KMS-11 (cell line): ENCODE results near the gene COX7A2L.

Experiments
- H2AFZ ChIP-seq: fragments of 200-600 bp; sonication (generic); 2 replicates; pipeline ENCODE4 v1.6.1; 2016; ENCODE audit warnings: antibody characterized with exemption, mixed run types, low read depth
- H3K27ac ChIP-seq: fragments of 200-600 bp; sonication (generic); 2 replicates; pipeline ENCODE4 v1.6.1; 2016; ENCODE audit warnings: mild to moderate bottlenecking, mixed run types
- H3K27me3 ChIP-seq: fragments of 200-600 bp; sonication (generic); 2 replicates; pipeline ENCODE4 v1.6.1; 2017; ENCODE audit warnings: mild to moderate bottlenecking, low read depth, mixed run types, moderate library complexity; ENCODE audit not compliant: insufficient read depth
- H3K36me3 ChIP-seq: fragments of 200-600 bp; sonication (generic); 2 replicates; pipeline ENCODE4 v1.6.1; 2017; ENCODE audit warnings: mild to moderate bottlenecking, mixed run types; ENCODE audit not compliant: insufficient read depth
- H3K4me1 ChIP-seq: fragments of 200-600 bp; sonication (generic); 2 replicates; pipeline ENCODE4 v1.6.1; 2016; ENCODE audit warnings: mild to moderate bottlenecking, low read depth, mixed run types; ENCODE audit not compliant: poor library complexity, severe bottlenecking
- H3K4me2 ChIP-seq: fragments of 200-600 bp; sonication (generic); 2 replicates; pipeline ENCODE4 v1.7.0; 2016; ENCODE audit warnings: mild to moderate bottlenecking, mixed run types
- H3K4me3 ChIP-seq: fragments of 200-600 bp; sonication (generic); IDR thresholded peaks from 2 replicates; pipeline ENCODE4 v1.6.1; 2017; ENCODE audit warnings: low read depth, low read length, mixed read lengths; ENCODE audit not compliant: insufficient read depth
- H3K79me2 ChIP-seq: fragments of 200-600 bp; sonication (generic); 2 replicates; pipeline ENCODE4 v1.6.1; 2016; ENCODE audit warnings: low read depth, mixed run types; ENCODE audit not compliant: insufficient read depth
- H3K9ac ChIP-seq: fragments of 200-600 bp; sonication (generic); 2 replicates; pipeline ENCODE4 v1.6.1; 2016; ENCODE audit warnings: mild to moderate bottlenecking, mixed run types
- H4K20me1 ChIP-seq: fragments of 200-600 bp; sonication (generic); 2 replicates; pipeline ENCODE4 v1.6.1; 2016; ENCODE audit warnings: mild to moderate bottlenecking, mixed run types; ENCODE audit not compliant: insufficient read depth
- CTCF ChIP-seq: fragments of 200-600 bp; sonication (generic); conservative IDR thresholded peaks from 2 replicates; pipeline ENCODE4 v1.6.1; 2017; ENCODE audit warnings: low read depth, mild to moderate bottlenecking, antibody characterized with exemption, low read length, moderate library complexity, mixed read lengths

The COX7A2L gene

GRCh38 chr2:42332575-42332974 lies 28.4 kb downstream of the COX7A2L start:
- H4K20me1 ChIP-seq, result no peaks in the 10 kb centered on the region
- H3K9ac ChIP-seq, result no peak overlapping the region
- no peaks in the 10 kb centered on the region for H3K79me2 ChIP-seq
- H3K27ac ChIP-seq, result no peak overlapping the region
- no peaks in the 10 kb centered on the region for H3K27me3 ChIP-seq
- TF ChIP-seq CTCF, result no peak
- no peak overlapping the region for H3K4me2 ChIP-seq
- no peak overlapping the region for H2AFZ ChIP-seq
- no peaks in the 10 kb centered on the region for H3K4me1 ChIP-seq
- no peak overlapping the region for H3K4me3 ChIP-seq
- H3K36me3 ChIP-seq, result peaks cover 6% of the 10 kb centered on the region; the same call in 1 of the 2 replicates

DNA sequence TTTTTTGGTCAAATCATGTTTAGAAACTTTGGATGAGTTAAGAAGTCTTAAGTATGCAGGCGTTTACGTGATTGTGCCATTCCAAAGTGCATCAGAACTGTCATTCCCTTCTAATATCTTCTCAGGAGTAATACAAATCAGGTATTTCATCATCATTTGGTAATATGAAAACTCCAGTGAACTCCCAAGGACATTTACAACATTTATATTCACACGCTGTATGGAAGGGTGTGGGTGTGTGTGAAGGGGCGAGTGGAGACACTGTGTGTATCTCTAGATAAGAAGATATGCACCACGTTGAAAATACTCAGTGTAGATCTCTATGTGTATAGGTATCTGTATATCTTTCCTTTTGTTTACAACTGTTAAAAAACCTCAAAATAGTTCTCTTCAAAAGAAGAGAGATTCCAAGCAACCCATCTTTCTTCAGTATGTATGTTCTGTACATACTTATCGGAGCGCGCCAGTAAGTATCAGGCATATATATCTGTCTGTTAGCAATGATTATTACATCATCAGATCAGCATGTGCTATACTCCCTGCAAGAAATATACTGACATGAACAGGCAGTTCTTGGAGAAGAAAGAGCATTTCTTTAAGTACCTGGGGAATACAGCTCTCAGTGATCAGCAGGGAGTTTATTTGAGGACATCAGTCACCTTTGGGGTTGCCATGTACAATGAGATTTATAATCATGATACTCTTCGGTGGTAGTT lies 29.3 kb downstream of the COX7A2L start:
- TF ChIP-seq CTCF, result no peak
- H3K9ac ChIP-seq, result no peak overlapping the region
- H3K36me3 ChIP-seq, result peaks cover 6% of the 10 kb centered on the region; the same call in 1 of the 2 replicates
- no peak overlapping the region for H3K4me2 ChIP-seq
- no peak overlapping the region for H3K27ac ChIP-seq
- H3K4me3 ChIP-seq, result no peak overlapping the region
- H3K4me1 ChIP-seq, result peaks cover 8% of the 10 kb centered on the region
- H3K27me3 ChIP-seq, result no peaks in the 10 kb centered on the region
- H4K20me1 ChIP-seq, result no peaks in the 10 kb centered on the region
- no peaks in the 10 kb centered on the region for H3K79me2 ChIP-seq
- H2AFZ ChIP-seq, result no peak overlapping the region

- H3K79me2 ChIP-seq, result no peaks in the 10 kb centered on the region
- no peak overlapping the region for H2AFZ ChIP-seq
- H3K36me3 ChIP-seq, result peaks cover 17% of the 10 kb centered on the region; the same call in 1 of the 2 replicates
Observed at GRCh38 chr2:42329736-42330135, 31.3 kb downstream of the COX7A2L start.

GRCh38 chr2:42328923-42329322 lies 32.1 kb downstream of the COX7A2L start:
- peaks cover 16% of the 10 kb centered on the region for H3K4me1 ChIP-seq
- H3K27me3 ChIP-seq, result no peaks in the 10 kb centered on the region
- H3K27ac ChIP-seq, result no peak overlapping the region
- no peak overlapping the region for H3K4me3 ChIP-seq
- no peak for TF ChIP-seq CTCF
- no peak overlapping the region for H3K4me2 ChIP-seq
- no peaks in the 10 kb centered on the region for H4K20me1 ChIP-seq
- H3K36me3 ChIP-seq, result peaks cover 14% of the 10 kb centered on the region; the same call in 1 of the 2 replicates
- H2AFZ ChIP-seq, result no peak overlapping the region
- H3K79me2 ChIP-seq, result no peaks in the 10 kb centered on the region
- H3K9ac ChIP-seq, result no peak overlapping the region

More at GRCh38 chr2:42329736-42330135, 31.3 kb downstream of the COX7A2L start:
- Histone ChIP-seq H4K20me1 (no peaks in the 10 kb centered on the region), H3K27me3 (no peaks in the 10 kb centered on the region), H3K4me3 (no peak overlapping the region), H3K27ac (no peak overlapping the region), H3K4me2 (no peak overlapping the region), H3K9ac (no peak overlapping the region), H3K4me1 (peaks cover 16% of the 10 kb centered on the region)
- no peak for TF ChIP-seq CTCF
